Fibroblast of peridontal ligament (primary cell): ENCODE data around the gene PPP6C.

Experiments
- DNase-seq: peaks from one replicate; pipeline ENCODE4 v3.0.0-alpha.2; 2010; ENCODE audit errors: extremely low read depth

Gene PPP6C

GRCh38 chr9:125099816-125100215 lies 89.8 kb downstream of the PPP6C start:
- DNase-seq, result no peak
